PFSK-1 (cell line): ENCODE results near the gene GNG12.

ENCODE experiments used
- FOXP2 ChIP-seq: optimal IDR thresholded peaks from 2 replicates; pipeline ENCODE3; 2011; ENCODE audit warnings: borderline replicate concordance, control low read depth, inconsistent platforms; ENCODE audit not compliant: insufficient read depth; ENCODE audit errors: extremely low read length, extremely low read depth
- POLR2AphosphoS5 ChIP-seq: IDR thresholded peaks from 2 replicates; pipeline ENCODE4 v1.6.1; 2012; ENCODE audit warnings: low read depth, mild to moderate bottlenecking, control low read depth, low read length, moderate library complexity
- REST ChIP-seq, 2 experiments: IDR thresholded peaks; 2 replicates each; pipeline versions ENCODE4 v1.6.1 to v1.8.0; 2011 to 2012; ENCODE audit warnings: low read depth in 2 of 2, low read length in 2 of 2, control low read depth in 1 of 2, inconsistent platforms in 1 of 2, mild to moderate bottlenecking in 1 of 2, moderate library complexity in 1 of 2; ENCODE audit not compliant: insufficient read depth in 1 of 2

GRCh38 chr1:67777016-67777415 is 56.3 kb downstream of the GNG12 start:
- TF ChIP-seq FOXP2 = no peak
- TF ChIP-seq REST (IDR thresholded peaks at IDR 0.05; ENCODE audit: insufficient read depth in 1 of 2, low read depth in 2 of 2, low read length in 2 of 2) = no peak
- no peak for TF ChIP-seq POLR2AphosphoS5
